ENCODE measurements around the gene TMC7. TPM values are rescaled to one million over a fixed set of nuclear protein-coding genes. Genes with fewer than 3 reads are reported as not detected.

TMC7 gene
- total RNA-seq, 1 experiment from 2014 or later, result not detected

- Histone ChIP-seq H3K4me2 (ENCODE audit: low read depth, low read length, poor library complexity, severe bottlenecking) (no peak overlapping the region), H3K27ac (ENCODE audit: low read length) (no peak overlapping the region), H2AFZ (ENCODE audit: low read length) (no peak overlapping the region), H3K9me3 (ENCODE audit: low read length) (no peaks in the 10 kb centered on the region), H4K20me1 (ENCODE audit: insufficient read depth, low read depth, low read length) (no peaks in the 10 kb centered on the region), H3K4me3 (ENCODE audit: low read length) (no peak overlapping the region), H3K36me3 (ENCODE audit: insufficient read depth, low read length) (no peaks in the 10 kb centered on the region), H3K4me1 (ENCODE audit: low read length) (no peaks in the 10 kb centered on the region), H3K79me2 (ENCODE audit: low read length) (no peaks in the 10 kb centered on the region), H3K9ac (ENCODE audit: low read length) (no peak overlapping the region), H3K9me2 (replicated peaks; ENCODE audit: insufficient read depth, low read length) (no peaks in the 10 kb centered on the region), H3K27me3 (ENCODE audit: low read length) (no peaks in the 10 kb centered on the region)
- DNase-seq, result peak; percentile 5
Measured at GRCh38 chr16:19104607-19105006, 120.9 kb downstream of the TMC7 start.

DNA sequence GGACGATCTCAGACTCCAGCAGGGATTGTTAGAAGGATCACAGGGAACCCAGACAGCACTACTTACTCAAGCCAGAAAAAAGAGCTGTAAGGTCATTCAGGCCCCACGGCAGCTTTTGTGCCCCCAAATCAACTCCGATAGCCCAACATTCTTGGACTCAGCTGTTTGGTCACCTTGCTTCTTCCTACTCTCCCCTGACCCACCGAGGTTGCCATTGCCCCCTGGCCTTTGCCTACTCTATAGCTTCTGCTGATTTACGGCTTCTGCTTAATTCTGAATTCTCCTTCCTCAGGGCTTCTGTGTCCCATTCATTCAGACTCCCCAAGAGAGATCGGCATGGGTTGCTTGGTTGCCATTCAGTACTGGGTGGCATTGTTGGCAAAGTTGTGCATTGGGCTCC, 121.4 kb downstream of the TMC7 start:
- no peak overlapping the region for H3K4me3 ChIP-seq (ENCODE audit: low read length)
- H3K9ac ChIP-seq (ENCODE audit: low read length), result no peak overlapping the region
- H3K27ac ChIP-seq (ENCODE audit: low read length), result no peak overlapping the region
- H3K9me3 ChIP-seq (ENCODE audit: low read length), result no peaks in the 10 kb centered on the region
- H3K79me2 ChIP-seq (ENCODE audit: low read length), result no peaks in the 10 kb centered on the region
- H4K20me1 ChIP-seq (ENCODE audit: insufficient read depth, low read depth, low read length), result no peaks in the 10 kb centered on the region
- H3K9me2 ChIP-seq (replicated peaks; ENCODE audit: insufficient read depth, low read length), result no peaks in the 10 kb centered on the region
- H2AFZ ChIP-seq (ENCODE audit: low read length), result no peak overlapping the region
- no peaks in the 10 kb centered on the region for H3K4me1 ChIP-seq (ENCODE audit: low read length)
- H3K27me3 ChIP-seq (ENCODE audit: low read length), result no peaks in the 10 kb centered on the region
- peak; percentile 34 for DNase-seq
- no peak overlapping the region for H3K4me2 ChIP-seq (ENCODE audit: low read depth, low read length, poor library complexity, severe bottlenecking)
- H3K36me3 ChIP-seq (ENCODE audit: insufficient read depth, low read length), result no peaks in the 10 kb centered on the region

DNA sequence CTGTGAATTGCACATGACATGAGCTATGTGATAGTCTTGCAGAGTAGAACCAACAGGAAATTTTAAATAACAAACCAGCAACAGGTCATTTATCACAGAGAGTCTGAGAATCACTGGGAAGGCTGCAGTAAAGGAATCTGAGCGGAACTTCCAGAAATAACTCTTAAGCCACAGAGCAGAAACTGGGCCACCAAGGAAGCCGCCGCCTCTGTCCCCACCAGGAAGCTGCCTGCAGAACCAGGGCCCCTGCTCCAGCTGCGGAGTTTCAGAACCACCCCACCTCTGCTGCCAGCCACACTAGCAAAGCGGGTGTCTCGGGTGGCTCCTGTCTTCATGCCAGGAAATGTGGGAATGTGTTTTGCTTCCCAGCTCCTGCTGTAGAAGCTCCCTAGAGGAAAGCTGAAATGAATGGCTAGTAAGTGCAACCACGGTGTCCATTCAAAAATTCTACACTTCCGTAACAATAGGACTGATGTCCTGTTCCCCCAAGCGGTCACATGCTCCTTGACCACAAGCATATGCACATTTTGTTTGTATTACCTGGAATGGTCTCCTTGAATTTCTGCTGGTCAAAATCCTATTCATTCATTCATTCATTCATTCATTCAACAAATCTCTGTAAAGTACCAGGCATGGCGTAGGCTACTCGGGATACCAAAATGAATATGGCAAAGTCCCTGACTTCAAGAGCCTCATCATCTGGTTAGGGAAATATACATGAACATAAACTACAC, 122.3 kb downstream of the TMC7 start:
- H3K9ac ChIP-seq (ENCODE audit: low read length), result no peak overlapping the region
- no peaks in the 10 kb centered on the region for H3K27me3 ChIP-seq (ENCODE audit: low read length)
- no peaks in the 10 kb centered on the region for H3K4me1 ChIP-seq (ENCODE audit: low read length)
- no peak overlapping the region for H3K27ac ChIP-seq (ENCODE audit: low read length)
- H4K20me1 ChIP-seq (ENCODE audit: insufficient read depth, low read depth, low read length), result no peaks in the 10 kb centered on the region
- peak; percentile 16 for DNase-seq
- H2AFZ ChIP-seq (ENCODE audit: low read length), result no peak overlapping the region
- no peak overlapping the region for H3K4me2 ChIP-seq (ENCODE audit: low read depth, low read length, poor library complexity, severe bottlenecking)
- H3K79me2 ChIP-seq (ENCODE audit: low read length), result no peaks in the 10 kb centered on the region
- no peaks in the 10 kb centered on the region for H3K36me3 ChIP-seq (ENCODE audit: insufficient read depth, low read length)
- H3K9me3 ChIP-seq (ENCODE audit: low read length), result no peaks in the 10 kb centered on the region
- no peaks in the 10 kb centered on the region for H3K9me2 ChIP-seq (replicated peaks; ENCODE audit: insufficient read depth, low read length)
- H3K4me3 ChIP-seq (ENCODE audit: low read length), result no peak overlapping the region

GRCh38 chr16:19106625-19107020, 122.9 kb downstream of the TMC7 start:
- DNase-seq, result no peak
- no peak overlapping the region for H3K4me3 ChIP-seq (ENCODE audit: low read length)
- H4K20me1 ChIP-seq (ENCODE audit: insufficient read depth, low read depth, low read length), result no peaks in the 10 kb centered on the region
- no peaks in the 10 kb centered on the region for H3K36me3 ChIP-seq (ENCODE audit: insufficient read depth, low read length)
- H3K9me2 ChIP-seq (replicated peaks; ENCODE audit: insufficient read depth, low read length), result no peaks in the 10 kb centered on the region
- no peaks in the 10 kb centered on the region for H3K4me1 ChIP-seq (ENCODE audit: low read length)
- no peak overlapping the region for H3K9ac ChIP-seq (ENCODE audit: low read length)
- H3K4me2 ChIP-seq (ENCODE audit: low read depth, low read length, poor library complexity, severe bottlenecking), result no peak overlapping the region
- no peaks in the 10 kb centered on the region for H3K79me2 ChIP-seq (ENCODE audit: low read length)
- H3K9me3 ChIP-seq (ENCODE audit: low read length), result no peaks in the 10 kb centered on the region
- H3K27me3 ChIP-seq (ENCODE audit: low read length), result no peaks in the 10 kb centered on the region
- no peak overlapping the region for H3K27ac ChIP-seq (ENCODE audit: low read length)
- no peak overlapping the region for H2AFZ ChIP-seq (ENCODE audit: low read length)

GRCh38 chr16:19108409-19109287, 124.9 kb downstream of the TMC7 start:
- no peaks in the 10 kb centered on the region for H3K4me1 ChIP-seq (ENCODE audit: low read length)
- H3K4me2 ChIP-seq (ENCODE audit: low read depth, low read length, poor library complexity, severe bottlenecking), result no peak overlapping the region
- no peaks in the 10 kb centered on the region for H3K27me3 ChIP-seq (ENCODE audit: low read length)
- H3K36me3 ChIP-seq (ENCODE audit: insufficient read depth, low read length), result no peaks in the 10 kb centered on the region
- no peaks in the 10 kb centered on the region for H3K79me2 ChIP-seq (ENCODE audit: low read length)
- H3K27ac ChIP-seq (ENCODE audit: low read length), result no peak overlapping the region
- H2AFZ ChIP-seq (ENCODE audit: low read length), result no peak overlapping the region
- H3K9me2 ChIP-seq (replicated peaks; ENCODE audit: insufficient read depth, low read length), result no peaks in the 10 kb centered on the region
- H3K9ac ChIP-seq (ENCODE audit: low read length), result no peak overlapping the region
- no peaks in the 10 kb centered on the region for H3K9me3 ChIP-seq (ENCODE audit: low read length)
- H4K20me1 ChIP-seq (ENCODE audit: insufficient read depth, low read depth, low read length), result no peaks in the 10 kb centered on the region
- H3K4me3 ChIP-seq (ENCODE audit: low read length), result no peak overlapping the region
- DNase-seq, result peak; percentile 32

DNA sequence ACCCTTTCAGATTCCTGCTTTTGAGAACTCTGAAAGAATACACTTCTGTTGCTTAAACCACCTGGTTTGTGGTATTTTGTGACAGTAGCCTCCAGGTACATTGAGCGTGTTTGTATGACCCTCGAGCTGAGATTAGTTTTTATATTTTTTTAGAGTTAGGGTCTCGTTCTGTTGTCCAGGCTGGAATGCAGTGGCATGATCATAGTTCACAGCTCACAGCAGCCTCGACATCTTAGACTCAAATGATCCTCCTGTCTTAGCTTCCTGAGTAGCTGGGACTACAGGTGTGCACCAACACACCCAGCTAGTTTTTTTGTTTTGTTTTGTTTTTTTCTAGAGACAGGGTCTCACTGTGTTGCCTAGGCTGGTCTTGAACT, 125.5 kb downstream of the TMC7 start:
- no peaks in the 10 kb centered on the region for H4K20me1 ChIP-seq (ENCODE audit: insufficient read depth, low read depth, low read length)
- H3K4me1 ChIP-seq (ENCODE audit: low read length), result no peaks in the 10 kb centered on the region
- no peak overlapping the region for H3K9ac ChIP-seq (ENCODE audit: low read length)
- no peaks in the 10 kb centered on the region for H3K9me3 ChIP-seq (ENCODE audit: low read length)
- H3K4me3 ChIP-seq (ENCODE audit: low read length), result no peak overlapping the region
- DNase-seq, result peak; percentile 6
- H3K27ac ChIP-seq (ENCODE audit: low read length), result no peak overlapping the region
- H3K9me2 ChIP-seq (replicated peaks; ENCODE audit: insufficient read depth, low read length), result no peaks in the 10 kb centered on the region
- no peaks in the 10 kb centered on the region for H3K79me2 ChIP-seq (ENCODE audit: low read length)
- no peak overlapping the region for H2AFZ ChIP-seq (ENCODE audit: low read length)
- no peaks in the 10 kb centered on the region for H3K36me3 ChIP-seq (ENCODE audit: insufficient read depth, low read length)
- no peak overlapping the region for H3K4me2 ChIP-seq (ENCODE audit: low read depth, low read length, poor library complexity, severe bottlenecking)
- H3K27me3 ChIP-seq (ENCODE audit: low read length), result no peaks in the 10 kb centered on the region

DNA sequence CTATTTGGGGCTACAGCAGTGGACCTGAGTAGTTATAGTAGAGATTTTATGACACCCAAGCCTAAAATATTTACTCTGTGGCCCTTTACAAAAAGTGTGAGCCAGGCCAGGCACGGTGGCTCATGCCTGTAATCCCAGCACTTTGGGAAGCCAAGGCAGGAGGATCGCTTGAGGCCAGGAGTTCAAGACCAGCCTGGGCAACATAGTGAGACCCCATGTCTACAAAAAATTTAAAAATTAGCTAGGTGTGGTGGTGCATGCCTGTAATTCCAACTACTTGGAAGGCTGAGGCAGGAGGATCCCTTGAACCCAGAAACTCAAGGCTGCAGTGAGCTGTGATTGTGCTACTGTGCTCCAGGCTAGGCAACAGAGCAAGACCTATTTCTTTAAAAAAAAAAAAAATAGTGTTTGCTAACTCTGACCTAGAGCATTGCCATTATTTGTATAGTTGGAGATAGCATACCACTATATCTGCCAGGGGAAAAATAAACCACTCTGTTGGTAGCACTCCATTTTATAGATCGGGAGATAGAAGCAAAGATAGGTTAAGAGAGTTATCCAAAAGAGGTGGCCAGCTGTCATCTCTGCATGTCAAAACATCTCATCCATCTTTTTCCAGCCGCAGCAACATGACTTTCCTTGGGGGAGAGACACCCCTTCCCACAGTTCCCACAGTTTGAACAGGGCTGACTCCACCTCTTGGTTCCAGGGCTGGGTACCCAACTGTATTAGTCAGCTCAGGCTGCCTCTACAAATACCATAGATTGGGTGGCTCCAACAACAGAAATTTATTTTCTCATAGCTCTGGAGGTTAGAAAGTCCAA, 127.0 kb downstream of the TMC7 start:
- Histone ChIP-seq H3K27me3 (ENCODE audit: low read length) (no peaks in the 10 kb centered on the region), H3K9ac (ENCODE audit: low read length) (no peak overlapping the region), H3K9me2 (replicated peaks; ENCODE audit: insufficient read depth, low read length) (no peaks in the 10 kb centered on the region), H3K79me2 (ENCODE audit: low read length) (no peaks in the 10 kb centered on the region), H3K27ac (ENCODE audit: low read length) (no peak overlapping the region), H2AFZ (ENCODE audit: low read length) (no peak overlapping the region), H4K20me1 (ENCODE audit: insufficient read depth, low read depth, low read length) (no peaks in the 10 kb centered on the region), H3K4me1 (ENCODE audit: low read length) (no peaks in the 10 kb centered on the region), H3K9me3 (ENCODE audit: low read length) (no peaks in the 10 kb centered on the region), H3K36me3 (ENCODE audit: insufficient read depth, low read length) (no peaks in the 10 kb centered on the region), H3K4me3 (ENCODE audit: low read length) (no peak overlapping the region), H3K4me2 (ENCODE audit: low read depth, low read length, poor library complexity, severe bottlenecking) (no peak overlapping the region)
- no peak for DNase-seq

GRCh38 chr16:19112099-19112407, 128.3 kb downstream of the TMC7 start:
- Histone ChIP-seq H3K4me2 (ENCODE audit: low read depth, low read length, poor library complexity, severe bottlenecking) (no peak overlapping the region), H3K79me2 (ENCODE audit: low read length) (no peaks in the 10 kb centered on the region), H3K27ac (ENCODE audit: low read length) (no peak overlapping the region), H4K20me1 (ENCODE audit: insufficient read depth, low read depth, low read length) (no peaks in the 10 kb centered on the region), H2AFZ (ENCODE audit: low read length) (no peak overlapping the region), H3K27me3 (ENCODE audit: low read length) (no peaks in the 10 kb centered on the region), H3K36me3 (ENCODE audit: insufficient read depth, low read length) (no peaks in the 10 kb centered on the region), H3K9me3 (ENCODE audit: low read length) (no peaks in the 10 kb centered on the region), H3K9ac (ENCODE audit: low read length) (no peak overlapping the region), H3K9me2 (replicated peaks; ENCODE audit: insufficient read depth, low read length) (no peaks in the 10 kb centered on the region), H3K4me1 (ENCODE audit: low read length) (no peaks in the 10 kb centered on the region), H3K4me3 (ENCODE audit: low read length) (no peak overlapping the region)
- no peak for DNase-seq
